Adrenal gland (tissue), 5 donors: ENCODE results near the gene ARSI.

Source experiments
- POLR2A ChIP-seq, 2 donors: fragments of 450-650 bp; IDR thresholded peaks; one replicate each; pipeline ENCODE4 v1.6.1; 2017; ENCODE audit warnings: antibody characterized with exemption in 2 of 2, mild to moderate bottlenecking in 2 of 2, moderate library complexity in 1 of 2
- TF ChIP-seq, protein P1 (sequence below), 6 experiments: fragments of 450-650 bp in 4 of 6; fragments of 200-600 bp in 2 of 6; sonication (generic) in 1 of 6; IDR thresholded peaks; 1 replicate in 5 of 6; 2 replicates in 1 of 6; pipeline versions ENCODE4 v1.5.1 to v1.8.0; 2016 to 2021; ENCODE audit warnings: antibody characterized with exemption in 6 of 6, mild to moderate bottlenecking in 2 of 6, moderate library complexity in 1 of 6
- donor health status: DM: no; HTN: no; CAD: no.

DNA sequence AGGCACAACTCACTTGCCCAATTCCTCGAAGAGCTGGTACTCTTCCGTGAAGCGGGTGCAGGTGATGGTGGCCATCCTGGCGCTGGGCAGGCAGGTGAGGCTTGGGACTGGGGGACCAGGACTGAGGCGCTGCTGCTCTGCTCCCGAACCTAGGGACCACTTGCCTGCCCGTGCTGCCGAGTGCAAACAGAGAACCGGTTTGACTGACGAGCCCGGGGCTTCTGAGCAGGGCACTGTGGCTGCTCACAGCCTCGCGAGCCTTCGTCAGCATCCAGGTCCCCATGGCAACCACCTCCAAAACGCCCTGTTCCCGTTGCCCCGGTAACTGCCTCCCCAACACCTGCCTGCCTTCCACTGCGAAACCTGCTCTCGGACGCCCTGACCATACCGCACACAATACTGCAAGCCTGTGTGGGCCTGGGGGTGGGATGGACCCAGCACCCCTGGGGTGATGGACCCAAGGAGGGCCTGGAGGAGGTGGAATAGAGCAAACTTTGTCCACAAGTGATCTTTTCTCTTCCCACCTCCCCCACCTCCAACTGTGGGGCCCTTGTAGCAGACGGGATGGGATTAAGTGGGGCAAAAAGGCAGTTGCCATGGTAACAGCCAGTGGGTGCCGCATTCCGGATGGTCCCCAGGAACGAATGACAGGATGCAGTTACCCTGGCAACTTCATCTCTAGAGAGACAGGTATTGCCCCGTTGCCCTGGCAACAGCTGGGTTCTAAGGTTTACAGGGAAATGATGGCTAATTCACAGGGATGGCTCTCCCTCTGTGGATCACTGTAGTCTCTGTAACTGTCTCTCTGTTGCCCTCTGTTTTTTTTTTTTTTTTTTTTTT lies 12.9 kb downstream of the ARSI start, which contains the start of gene CAMK2A:
- TF ChIP-seq, protein P1, sequence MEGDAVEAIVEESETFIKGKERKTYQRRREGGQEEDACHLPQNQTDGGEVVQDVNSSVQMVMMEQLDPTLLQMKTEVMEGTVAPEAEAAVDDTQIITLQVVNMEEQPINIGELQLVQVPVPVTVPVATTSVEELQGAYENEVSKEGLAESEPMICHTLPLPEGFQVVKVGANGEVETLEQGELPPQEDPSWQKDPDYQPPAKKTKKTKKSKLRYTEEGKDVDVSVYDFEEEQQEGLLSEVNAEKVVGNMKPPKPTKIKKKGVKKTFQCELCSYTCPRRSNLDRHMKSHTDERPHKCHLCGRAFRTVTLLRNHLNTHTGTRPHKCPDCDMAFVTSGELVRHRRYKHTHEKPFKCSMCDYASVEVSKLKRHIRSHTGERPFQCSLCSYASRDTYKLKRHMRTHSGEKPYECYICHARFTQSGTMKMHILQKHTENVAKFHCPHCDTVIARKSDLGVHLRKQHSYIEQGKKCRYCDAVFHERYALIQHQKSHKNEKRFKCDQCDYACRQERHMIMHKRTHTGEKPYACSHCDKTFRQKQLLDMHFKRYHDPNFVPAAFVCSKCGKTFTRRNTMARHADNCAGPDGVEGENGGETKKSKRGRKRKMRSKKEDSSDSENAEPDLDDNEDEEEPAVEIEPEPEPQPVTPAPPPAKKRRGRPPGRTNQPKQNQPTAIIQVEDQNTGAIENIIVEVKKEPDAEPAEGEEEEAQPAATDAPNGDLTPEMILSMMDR (IDR thresholded peaks at IDR 0.05) = no peak
- no peak for TF ChIP-seq POLR2A (IDR thresholded peaks at IDR 0.05)
